Stimulated activated CD8-positive, alpha-beta memory T cell treated with anti-CD3 and anti-CD28 coated beads, Interleukin-7, amount 100 ng/mL, for 48 hours (primary cell): Measurements from ENCODE around the gene CTIF.

Experiments used
- DNase-seq, 2 donors: peaks; one replicate each; pipeline ENCODE4 v3.0.0-alpha.2; 2020; ENCODE audit warnings: low read depth in 1 of 2; ENCODE audit errors: extremely low read depth in 1 of 2

Gene CTIF

GRCh38 chr18:48599391-48599790 is 60.6 kb downstream of the CTIF start:
- DNase-seq: no peak

DNA sequence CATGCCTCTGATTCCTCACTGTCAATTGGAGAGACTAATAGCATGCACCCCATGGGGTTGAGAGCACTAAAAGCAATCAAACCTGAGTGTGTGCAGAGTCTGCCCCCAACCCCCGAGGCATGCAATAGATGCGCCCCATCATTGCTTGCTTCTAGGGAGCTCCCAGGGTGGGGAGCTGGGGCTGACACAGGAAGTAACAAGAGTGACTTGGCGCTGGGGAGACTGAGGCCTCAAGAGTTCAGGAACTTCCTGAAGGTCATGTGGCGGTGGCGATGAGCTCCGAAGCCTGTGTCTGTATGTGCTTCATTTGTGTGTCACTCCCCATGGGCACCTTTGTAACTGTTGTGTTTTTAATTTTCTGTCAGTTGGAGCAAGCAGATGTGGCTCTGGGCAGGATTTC is 61.2 kb downstream of the CTIF start:
- DNase-seq: no peak

DNA sequence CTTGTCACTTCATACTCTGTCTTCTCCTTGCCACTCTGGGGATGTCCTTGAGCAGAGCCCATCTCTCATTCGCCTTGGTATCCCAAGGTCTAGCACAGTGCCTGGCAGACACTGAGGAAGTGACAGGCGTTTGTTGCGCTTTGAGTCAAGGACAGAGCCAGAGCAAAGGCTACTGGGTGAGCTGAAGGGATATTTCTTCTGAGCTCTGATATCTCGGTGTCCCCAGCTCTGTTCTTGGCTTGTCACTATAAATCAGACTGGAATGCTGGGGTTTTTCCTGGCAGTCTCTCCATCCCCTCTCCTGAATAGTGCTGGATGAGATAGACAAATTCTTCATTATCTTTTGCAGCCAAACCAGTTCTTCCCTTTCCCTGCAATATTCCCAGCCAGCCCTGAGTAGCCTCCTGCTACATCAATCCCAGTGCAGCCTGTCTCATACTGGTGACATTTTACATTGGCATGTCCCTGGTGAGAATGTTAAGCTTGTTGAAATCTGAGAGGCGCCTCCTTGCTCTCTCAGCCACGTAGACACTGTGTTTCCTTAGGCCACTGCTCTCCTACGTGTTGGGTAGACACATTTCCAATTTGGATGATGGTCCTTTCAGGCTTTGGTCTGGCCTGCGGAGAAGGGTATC is 61.7 kb downstream of the CTIF start:
- no peak for DNase-seq

GRCh38 chr18:48601343-48601742 is 62.5 kb downstream of the CTIF start:
- DNase-seq: no peak

DNA sequence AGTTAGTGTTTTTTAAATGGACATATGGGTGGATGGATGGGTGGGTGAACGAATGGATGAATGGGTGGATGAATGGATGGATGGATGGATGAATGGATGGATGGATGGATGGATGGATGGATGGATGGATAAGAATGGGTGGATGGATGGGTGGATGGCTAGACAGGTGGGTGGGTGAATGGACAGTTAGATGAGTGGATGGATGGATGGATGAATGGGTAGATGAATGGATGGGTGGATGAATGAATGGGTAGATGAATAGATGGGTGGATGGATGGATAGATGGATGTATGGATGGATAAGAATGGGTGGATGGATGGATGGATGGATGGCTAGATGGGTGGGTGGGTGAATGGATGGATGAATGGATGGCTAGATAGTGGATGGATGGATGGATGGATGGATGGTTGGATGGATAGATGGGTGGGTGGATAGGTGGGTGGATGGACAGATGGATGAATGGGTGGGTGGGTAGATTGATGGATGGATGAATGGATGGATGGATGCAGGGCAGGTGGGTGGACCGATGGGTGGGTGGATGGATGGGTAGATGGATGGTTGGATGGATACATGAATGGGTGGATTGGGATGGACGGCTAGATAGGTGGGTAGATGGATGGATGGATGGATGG is 64.0 kb downstream of the CTIF start:
- DNase-seq: no peak

GRCh38 chr18:48605408-48605845 is 66.6 kb downstream of the CTIF start:
- DNase-seq: no peak

DNA sequence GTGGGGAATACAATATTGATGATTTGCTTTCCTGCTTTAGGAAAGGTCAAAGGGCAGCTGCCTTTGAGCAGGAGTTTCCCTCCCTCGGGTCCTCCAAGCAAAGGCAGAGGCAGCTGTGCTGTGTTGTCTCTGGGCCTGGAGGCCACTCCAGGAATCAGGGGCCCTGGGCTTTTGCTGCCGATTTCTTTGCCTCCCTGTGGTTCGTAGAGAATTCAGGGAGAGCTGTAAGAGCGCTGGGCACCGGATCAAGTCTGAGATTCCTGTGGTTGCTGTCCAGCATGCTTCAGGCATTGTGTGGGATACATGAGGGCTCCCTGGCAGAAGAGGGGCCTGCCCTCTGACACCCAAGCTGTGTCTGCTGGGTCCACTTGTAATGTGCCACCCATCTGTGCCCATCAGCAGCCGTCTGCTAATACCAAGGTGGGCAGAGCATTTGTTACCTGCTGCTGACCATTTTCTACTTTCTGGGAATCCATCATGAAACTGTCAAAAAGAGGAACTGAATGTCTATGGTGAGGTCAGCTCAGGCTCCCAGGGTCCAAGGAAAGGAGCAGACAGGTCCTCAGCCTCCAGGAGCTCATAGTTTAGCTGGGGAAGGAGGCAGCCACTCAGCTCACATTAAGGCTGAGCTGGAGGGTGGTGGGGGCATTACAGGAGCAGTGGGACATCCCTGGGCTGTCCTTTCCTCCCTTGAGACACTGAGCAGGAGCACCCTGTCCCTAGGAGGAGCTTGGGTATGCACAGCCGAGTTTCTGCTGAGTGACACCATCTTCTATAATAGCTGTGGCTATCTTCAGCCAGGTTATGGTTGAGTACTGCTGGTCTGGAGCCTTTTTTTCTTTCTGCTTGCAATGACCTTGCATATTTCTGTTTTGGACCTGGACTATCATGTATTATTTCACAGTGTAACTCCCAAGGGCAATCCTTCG is 68.5 kb downstream of the CTIF start:
- DNase-seq: no peak

- DNase-seq: no peak
These were observed 69.8 kb downstream of the CTIF start for GRCh38 chr18:48608581-48608980.

DNA sequence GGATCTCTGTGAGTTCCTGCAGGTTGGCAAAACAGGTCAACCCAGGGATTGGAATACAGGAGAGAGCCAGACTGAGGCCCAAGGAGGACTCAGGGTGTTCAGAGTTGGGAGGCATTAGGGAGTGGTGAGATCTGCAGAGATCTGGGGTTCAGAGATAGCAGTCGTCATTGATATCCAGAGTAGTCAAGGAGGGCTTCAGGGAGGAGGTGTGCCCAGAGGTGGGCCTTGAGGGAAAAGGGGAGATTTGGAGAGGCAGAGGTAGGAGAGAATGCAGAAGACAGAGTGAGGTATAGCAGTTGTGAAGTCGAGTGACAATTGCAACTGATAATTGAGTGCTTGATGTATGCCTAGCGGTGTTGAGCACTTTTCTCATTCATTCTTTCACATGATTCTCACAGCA is 70.3 kb downstream of the CTIF start:
- DNase-seq: no peak

- DNase-seq: no peak
These were observed 71.3 kb downstream of the CTIF start for GRCh38 chr18:48609820-48610815.

DNA sequence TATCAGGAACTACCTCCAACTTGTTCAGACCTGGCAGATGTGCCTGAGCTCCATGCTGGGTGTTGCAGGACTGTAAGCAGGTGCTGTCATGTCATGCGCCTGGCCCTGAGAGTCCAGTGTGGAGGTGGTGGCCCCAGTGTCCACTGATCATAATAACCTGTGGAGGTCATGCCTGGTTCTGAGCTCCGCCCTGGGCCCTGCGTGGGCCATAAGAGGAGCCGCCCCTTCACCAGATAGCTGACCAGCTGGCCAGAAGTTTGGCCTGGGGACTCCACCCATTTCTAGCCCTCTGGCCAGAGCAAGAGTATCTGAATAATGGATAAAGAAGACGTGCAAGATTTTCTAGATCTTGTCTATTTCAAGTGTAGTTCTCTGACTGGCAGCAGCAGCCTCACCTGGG is 72.4 kb downstream of the CTIF start:
- no peak for DNase-seq

GRCh38 chr18:48611785-48612480 is 73.1 kb downstream of the CTIF start:
- DNase-seq: no peak

DNA sequence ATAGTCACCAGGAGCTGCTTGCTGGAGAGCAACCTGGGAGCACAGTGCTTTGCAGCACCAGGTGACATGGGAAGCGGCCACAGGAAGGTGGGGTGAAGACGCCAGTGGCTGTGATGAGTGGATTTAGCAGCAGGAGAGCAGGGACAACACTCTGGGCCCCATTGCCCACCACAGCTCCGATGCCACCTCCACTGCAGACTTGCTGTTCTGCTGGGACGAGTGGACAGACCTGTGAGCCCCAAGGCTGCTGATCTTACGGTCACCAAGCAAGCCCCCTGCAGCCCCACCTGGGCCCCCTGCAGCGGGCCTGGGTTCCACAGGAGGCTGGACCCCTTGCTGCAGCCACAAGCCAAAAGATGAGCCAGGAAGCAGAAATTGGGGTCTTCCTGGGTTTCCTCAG is 73.7 kb downstream of the CTIF start:
- no peak for DNase-seq

DNA sequence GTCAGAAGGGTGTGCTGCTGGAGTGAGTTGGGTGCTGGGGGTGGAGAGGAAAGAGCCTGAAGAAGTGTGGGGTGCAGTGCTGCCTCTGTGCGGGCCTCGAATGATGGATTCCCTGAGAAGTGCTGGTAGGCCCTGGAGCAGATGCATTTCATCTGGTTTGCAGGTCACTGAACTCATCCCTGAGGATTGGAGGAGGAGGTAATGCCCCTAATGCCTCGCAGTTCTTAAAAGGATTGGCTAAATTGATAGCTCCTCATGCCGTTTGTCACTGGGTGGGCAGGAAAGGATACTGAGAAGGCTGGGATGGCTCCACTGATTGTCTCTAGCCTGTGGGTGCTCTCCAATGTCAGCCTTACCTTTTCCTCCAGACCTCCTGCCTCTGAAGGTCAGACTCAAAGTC is 74.1 kb downstream of the CTIF start:
- DNase-seq: no peak

GRCh38 chr18:48613589-48614404 is 75.0 kb downstream of the CTIF start:
- DNase-seq: no peak

DNA sequence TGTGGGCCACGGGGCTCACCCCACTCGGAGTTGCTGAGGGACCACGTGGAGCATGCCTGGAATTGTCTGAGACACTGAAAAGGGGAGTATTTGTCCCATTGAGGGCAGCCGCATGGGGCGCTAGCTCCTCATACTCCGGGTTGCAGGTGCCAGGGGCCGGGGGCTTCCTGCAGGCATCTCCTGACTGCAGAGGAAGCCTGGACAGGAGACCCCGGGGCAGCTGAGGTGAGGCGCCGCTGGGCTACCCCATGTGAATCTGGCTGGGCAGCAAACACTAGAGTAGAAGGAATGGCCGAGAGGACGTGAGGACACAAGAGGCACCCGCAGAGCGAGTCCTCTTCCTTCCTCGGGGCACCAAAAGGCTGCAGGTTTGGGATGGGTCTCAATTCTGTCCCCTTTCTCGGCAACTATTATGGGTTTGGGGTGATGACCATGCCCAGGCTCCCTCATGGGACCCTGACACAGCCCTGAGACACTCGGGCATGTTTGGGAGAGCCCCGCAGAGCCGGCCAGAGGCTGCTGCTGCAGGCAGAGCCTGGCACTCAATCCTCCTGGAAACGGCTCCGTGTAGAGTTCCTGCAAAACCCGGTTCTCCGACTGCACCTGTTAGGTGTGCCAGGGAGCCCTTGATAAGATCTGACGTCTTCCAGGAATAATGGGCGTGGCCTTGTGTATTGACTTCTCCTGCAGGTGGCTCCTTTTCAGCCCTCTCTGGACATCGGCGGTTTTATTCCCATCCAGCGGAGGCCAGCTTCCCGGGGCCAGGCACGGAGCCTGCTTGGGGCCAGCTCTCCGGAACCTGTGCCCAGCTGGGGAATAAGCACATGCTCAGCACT is 77.0 kb downstream of the CTIF start:
- no peak for DNase-seq

DNA sequence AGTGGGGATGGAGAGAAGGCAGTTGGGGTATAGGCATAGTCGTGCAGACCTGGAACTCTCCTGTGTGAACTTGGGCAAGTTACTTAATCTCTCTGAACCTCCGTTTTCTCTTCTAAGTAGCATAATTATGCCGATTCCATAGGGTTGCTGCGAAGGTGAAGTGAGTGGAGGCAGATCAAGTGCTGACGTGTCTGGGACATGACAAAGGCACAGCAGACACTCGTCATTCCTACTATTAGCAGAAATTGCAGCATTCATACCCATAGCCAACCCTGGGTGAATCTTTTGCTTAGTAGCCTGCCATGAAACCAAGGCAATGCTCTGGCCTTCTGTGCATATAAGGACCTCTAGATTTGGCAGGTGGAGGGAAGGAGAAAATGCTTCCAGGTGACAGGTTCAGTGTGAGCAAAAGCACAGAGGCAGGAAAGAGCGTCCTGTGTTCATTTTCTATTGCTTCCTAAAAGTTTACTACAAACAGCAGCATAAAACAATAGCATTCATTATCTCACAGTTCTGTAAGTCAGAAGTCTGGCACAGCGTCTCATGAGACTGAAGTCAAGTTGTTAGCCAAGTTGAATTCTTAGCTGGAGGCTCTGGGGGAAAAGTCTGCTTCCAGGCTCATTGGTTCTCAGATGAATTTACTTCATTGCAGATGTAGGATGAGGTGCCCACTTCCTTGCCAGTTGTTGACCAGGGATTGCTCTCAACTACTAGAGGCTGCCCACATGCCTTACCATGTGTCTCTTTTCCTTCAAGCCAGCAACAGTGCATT is 77.8 kb downstream of the CTIF start:
- DNase-seq: no peak
